ENCODE results near the gene SURF6.
"Not testable (repeated sequence)": the region's sequence is repeated elsewhere in the genome, so short reads cannot be mapped to it uniquely, and the experiment has no call there.

Gene SURF6

GRCh38 chr9:133301253-133302230 lies 34.4 kb downstream of the SURF6 start:
- Histone ChIP-seq H3K9ac (no peak overlapping the region), H4K20me1 (ENCODE audit: insufficient read depth) (no peaks in the 10 kb centered on the region), H3K27me3 (ENCODE audit: insufficient read depth, low read depth) (peaks cover 78% of the 10 kb centered on the region), H3K27ac (no peak overlapping the region), H3K4me3 (IDR thresholded peaks at IDR 0.05; ENCODE audit: insufficient read depth, low read depth, low read length) (no peak overlapping the region), H3K79me2 (ENCODE audit: insufficient read depth, low read depth) (no peaks in the 10 kb centered on the region), H3K4me1 (ENCODE audit: low read depth, poor library complexity, severe bottlenecking) (no peaks in the 10 kb centered on the region), H2AFZ (ENCODE audit: low read depth) (no peak overlapping the region), H3K4me2 (no peak overlapping the region), H3K36me3 (ENCODE audit: insufficient read depth) (no peaks in the 10 kb centered on the region)
- no peak for TF ChIP-seq CTCF (conservative IDR thresholded peaks at IDR 0.05; ENCODE audit: low read depth, low read length)

- not testable (repeated sequence) for H3K4me1 ChIP-seq (ENCODE audit: low read depth, poor library complexity, severe bottlenecking); H2AFZ ChIP-seq (ENCODE audit: low read depth); H3K9ac ChIP-seq; H3K4me2 ChIP-seq; H3K36me3 ChIP-seq (ENCODE audit: insufficient read depth); H3K4me3 ChIP-seq (IDR thresholded peaks at IDR 0.05; ENCODE audit: insufficient read depth, low read depth, low read length); H3K27ac ChIP-seq; H4K20me1 ChIP-seq (ENCODE audit: insufficient read depth); H3K79me2 ChIP-seq (ENCODE audit: insufficient read depth, low read depth)
- peaks cover 77% of the 10 kb centered on the region for H3K27me3 ChIP-seq (ENCODE audit: insufficient read depth, low read depth)
These were observed 36.0 kb downstream of the SURF6 start for GRCh38 chr9:133299996-133300395.

GRCh38 chr9:133294257-133294656 lies 41.7 kb downstream of the SURF6 start:
- Histone ChIP-seq H3K27me3 (ENCODE audit: insufficient read depth, low read depth) (peaks cover 92% of the 10 kb centered on the region), H3K4me3 (IDR thresholded peaks at IDR 0.05; ENCODE audit: insufficient read depth, low read depth, low read length) (no peak overlapping the region), H3K79me2 (ENCODE audit: insufficient read depth, low read depth) (no peaks in the 10 kb centered on the region), H2AFZ (ENCODE audit: low read depth) (no peak overlapping the region), H3K4me1 (ENCODE audit: low read depth, poor library complexity, severe bottlenecking) (no peaks in the 10 kb centered on the region), H3K27ac (no peak overlapping the region), H3K4me2 (no peak overlapping the region), H3K9ac (no peak overlapping the region), H4K20me1 (ENCODE audit: insufficient read depth) (no peaks in the 10 kb centered on the region), H3K36me3 (ENCODE audit: insufficient read depth) (no peaks in the 10 kb centered on the region)
- TF ChIP-seq CTCF (conservative IDR thresholded peaks at IDR 0.05; ENCODE audit: low read depth, low read length) = no peak

GRCh38 chr9:133290751-133291302 lies 45.2 kb downstream of the SURF6 start:
- no peak overlapping the region for H3K27ac ChIP-seq
- H3K27me3 ChIP-seq (ENCODE audit: insufficient read depth, low read depth) = peaks cover 91% of the 10 kb centered on the region
- no peak overlapping the region for H3K4me3 ChIP-seq (IDR thresholded peaks at IDR 0.05; ENCODE audit: insufficient read depth, low read depth, low read length)
- H4K20me1 ChIP-seq (ENCODE audit: insufficient read depth) = no peaks in the 10 kb centered on the region
- no peak overlapping the region for H3K9ac ChIP-seq
- H3K36me3 ChIP-seq (ENCODE audit: insufficient read depth) = no peaks in the 10 kb centered on the region
- H2AFZ ChIP-seq (ENCODE audit: low read depth) = no peak overlapping the region
- H3K4me1 ChIP-seq (ENCODE audit: low read depth, poor library complexity, severe bottlenecking) = no peaks in the 10 kb centered on the region
- H3K79me2 ChIP-seq (ENCODE audit: insufficient read depth, low read depth) = no peaks in the 10 kb centered on the region
- no peak for TF ChIP-seq CTCF (conservative IDR thresholded peaks at IDR 0.05; ENCODE audit: low read depth, low read length)
- no peak overlapping the region for H3K4me2 ChIP-seq

- Histone ChIP-seq H2AFZ (ENCODE audit: low read depth) (no peak overlapping the region), H3K9ac (no peak overlapping the region), H3K27ac (no peak overlapping the region), H4K20me1 (ENCODE audit: insufficient read depth) (no peaks in the 10 kb centered on the region), H3K36me3 (ENCODE audit: insufficient read depth) (no peaks in the 10 kb centered on the region), H3K4me1 (ENCODE audit: low read depth, poor library complexity, severe bottlenecking) (no peaks in the 10 kb centered on the region), H3K27me3 (ENCODE audit: insufficient read depth, low read depth) (peaks cover 87% of the 10 kb centered on the region), H3K4me3 (IDR thresholded peaks at IDR 0.05; ENCODE audit: insufficient read depth, low read depth, low read length) (no peak overlapping the region), H3K4me2 (no peak overlapping the region), H3K79me2 (ENCODE audit: insufficient read depth, low read depth) (no peaks in the 10 kb centered on the region)
- TF ChIP-seq CTCF (conservative IDR thresholded peaks at IDR 0.05; ENCODE audit: low read depth, low read length) = no peak
These were observed 49.5 kb downstream of the SURF6 start for GRCh38 chr9:133286523-133286922.

All from KMS-11 (cell line).